Measurements from ENCODE around the gene ADNP. TPM values are rescaled to one million over a fixed set of nuclear protein-coding genes. Genes with fewer than 3 reads are reported as not detected.
A peak's percentile ranks its signal among the peaks of the same experiment; 100 is the strongest.

The ADNP gene
- total and polyA plus RNA-seq, 7 donors = 13.3 to 40.1 (median 34.2) TPM

- peak in 1 of 4 donors; percentile 4 for ATAC-seq
- intact Hi-C loops (cut with DNase I) = loop anchor here (2.0 to 5.0 kb wide), 2 partner anchors 29 to 42 kb away; partner anchors contain the start of gene ADNP (in 2 of the 2)
- peaks cover 47% of the 10 kb centered on the region for H3K4me1 ChIP-seq
These were observed 28.4 kb upstream of the ADNP start for GRCh38 chr20:50959543-50960126.

GRCh38 chr20:50958615-50959542 lies 27.6 kb upstream of the ADNP start, which contains the start of gene MOCS3:
TSS of gene MOCS3 (plus strand) at chr20:50958818. CDS start at chr20:50958843, 25 bp downstream.
- H3K36me3 ChIP-seq (ENCODE audit: insufficient read depth in 1 of 2, low read depth in 1 of 2) = peaks cover 0 to 13% of the 10 kb centered on the region in 2 donors
- peak; percentile 83 to 91 (median 88) for ATAC-seq
- no peaks in the 10 kb centered on the region for H3K9me3 ChIP-seq
- 1% methylated on average over 66 to 67 of the region's 67 CpGs for WGBS, 3 donors
- peak within 1 kb of the TSS; percentile 86 for H3K4me3 ChIP-seq
- H3K27ac ChIP-seq = peak within 1 kb of the TSS; percentile 89
- no peaks in the 10 kb centered on the region for H3K27me3 ChIP-seq (ENCODE audit: insufficient read depth in 3 of 3, low read length in 2 of 3)
- DNase-seq = peak; percentile 80 to 92
- no peak for TF ChIP-seq CTCF (IDR thresholded peaks at IDR 0.05)
- H3K4me1 ChIP-seq = peaks cover 47% of the 10 kb centered on the region
- intact Hi-C loops (cut with DNase I) = loop anchor here (2.0 to 5.0 kb wide), 2 partner anchors 28 to 42 kb away; partner anchors contain the start of gene ADNP (in 2 of the 2)

More at GRCh38 chr20:50959543-50960126, 28.4 kb upstream of the ADNP start:
- H3K9me3 ChIP-seq = no peaks in the 10 kb centered on the region
- whole genome bisulfite sequencing, 3 donors = 54 to 57% (median 54%) methylated on average over 25 of the region's 25 CpGs
- no peaks in the 10 kb centered on the region for H3K27me3 ChIP-seq (ENCODE audit: insufficient read depth in 3 of 3, low read length in 2 of 3)
- DNase-seq = no peak
- peak overlapping the region; percentile 86 for H3K4me3 ChIP-seq
- peaks cover 0 to 5% of the 10 kb centered on the region in 2 donors for H3K36me3 ChIP-seq (ENCODE audit: insufficient read depth in 1 of 2, low read depth in 1 of 2)
- peak overlapping the region; percentile 89 for H3K27ac ChIP-seq
- TF ChIP-seq CTCF (IDR thresholded peaks at IDR 0.05) = no peak

- DNase-seq (peak; percentile 87 to 94), ATAC-seq (peak; percentile 84 to 87 (median 86))
- Histone ChIP-seq H3K4me3 (peak within 1 kb of the TSS; percentile 86), H3K36me3 (ENCODE audit: insufficient read depth in 1 of 2, low read depth in 1 of 2) (peaks cover 0 to 21% of the 10 kb centered on the region in 2 donors), H3K4me1 (peaks cover 47% of the 10 kb centered on the region), H3K27me3 (ENCODE audit: insufficient read depth in 3 of 3, low read length in 2 of 3) (no peaks in the 10 kb centered on the region), H3K9me3 (no peaks in the 10 kb centered on the region), H3K27ac (peak within 1 kb of the TSS; percentile 89)
- WGBS, 3 donors = 0% methylated on average over 52 of the region's 52 CpGs
- intact Hi-C loops (cut with DNase I) = loop anchor here (2.0 to 5.0 kb wide), 2 partner anchors 27 to 41 kb away; partner anchors contain the start of gene ADNP (in 2 of the 2)
- TF ChIP-seq CTCF (IDR thresholded peaks at IDR 0.05) = no peak
These were observed 26.8 kb upstream of the ADNP start, which contains the start of gene DPM1 for GRCh38 chr20:50957798-50958614. TSS of gene DPM1 (minus strand) at chr20:50958532. CDS start at chr20:50958523, 9 bp downstream.

GRCh38 chr20:50957276-50957675 lies 26.0 kb upstream of the ADNP start:
- intact Hi-C loops (cut with DNase I) = loop anchor here in 1 of 2 donors (5.0 kb wide), 1 partner anchor 40 kb away; no protein-coding TSS in a partner anchor
- WGBS, 3 donors = 5 to 12% (median 9%) methylated on average over 7 of the region's 7 CpGs
- peaks cover 0 to 29% of the 10 kb centered on the region in 2 donors for H3K36me3 ChIP-seq (ENCODE audit: insufficient read depth in 1 of 2, low read depth in 1 of 2)
- no peak for TF ChIP-seq CTCF (IDR thresholded peaks at IDR 0.05)
- H3K27ac ChIP-seq = peak overlapping the region; percentile 89
- ATAC-seq (peak in 3 of 4 donors; percentile 42 to 74 (median 59)), DNase-seq (no peak)
- peaks cover 47% of the 10 kb centered on the region for H3K4me1 ChIP-seq
- peak overlapping the region; percentile 86 for H3K4me3 ChIP-seq
- no peaks in the 10 kb centered on the region for H3K27me3 ChIP-seq (ENCODE audit: insufficient read depth in 3 of 3, low read length in 2 of 3)
- H3K9me3 ChIP-seq = no peaks in the 10 kb centered on the region
